CD4-positive, alpha-beta T cell (primary cell): ENCODE data around the gene CORO7. TPM values are rescaled to one million over a fixed set of nuclear protein-coding genes. Genes with fewer than 3 reads are reported as not detected.

Source experiments
- ATAC-seq: fragments of 200-7000 bp; cut with Tn5 transposase; one replicate; pipeline ENCODE4 v1.10.0; 2022; ENCODE audit warnings: mild to moderate bottlenecking; ENCODE audit not compliant: poor library complexity
- CTCF ChIA-PET: fragments of 350-600 bp; sonication (Branson Sonifier 250); formaldehyde crosslinking; loops from one replicate; lab custom pipeline; 2021; ENCODE audit warnings: antibody characterized with exemption, inconsistent platforms; lab: Charles Lee
- POLR2A ChIA-PET: fragments of 350-600 bp; sonication (Branson Sonifier 250); formaldehyde crosslinking; loops from one replicate; lab custom pipeline; 2021; ENCODE audit warnings: antibody characterized with exemption, inconsistent platforms; lab: Charles Lee
- DNase-seq, 14 experiments: peaks; one replicate each; pipeline ENCODE4 v3.0.0-alpha.2; 2013 to 2020; ENCODE audit warnings: mixed read lengths in 2 of 14
- H3K27ac ChIP-seq, 2 donors: one replicate each; pipeline versions ENCODE4 v1.5.1 to v1.7.0; 2013; ENCODE audit warnings: low read length in 2 of 2, low read depth in 1 of 2, mild to moderate bottlenecking in 1 of 2
- H3K27me3 ChIP-seq, 2 experiments: 1 replicate in 1 of 2; 2 replicates in 1 of 2; pipeline versions ENCODE4 v1.6.1 to v1.7.0; 2013; ENCODE audit warnings: low read length in 2 of 2, control low read depth in 1 of 2, mild to moderate bottlenecking in 1 of 2, moderate library complexity in 1 of 2; ENCODE audit not compliant: insufficient read depth in 2 of 2, control insufficient read depth in 1 of 2
- H3K36me3 ChIP-seq: one replicate; pipeline ENCODE4 v1.6.1; 2013; ENCODE audit warnings: low read length, control low read depth; ENCODE audit not compliant: insufficient read depth
- H3K4me1 ChIP-seq: one replicate; pipeline ENCODE4 v1.6.1; 2013; ENCODE audit warnings: low read length, control low read depth; ENCODE audit not compliant: insufficient read depth
- H3K4me3 ChIP-seq: one replicate; pipeline ENCODE4 v1.5.1; 2013; ENCODE audit warnings: mild to moderate bottlenecking, low read length, moderate library complexity
- H3K9me3 ChIP-seq, 2 experiments: 1 replicate in 1 of 2; 2 replicates in 1 of 2; pipeline versions ENCODE4 v1.6.1 to v1.7.0; 2013; ENCODE audit warnings: low read length in 2 of 2, mild to moderate bottlenecking in 2 of 2, control low read depth in 1 of 2, moderate library complexity in 1 of 2; ENCODE audit not compliant: control insufficient read depth in 1 of 2, insufficient read depth in 1 of 2
- H3K27ac Mint-ChIP-seq: one replicate; pipeline ENCODE4 v1.8.0; 2020; ENCODE audit warnings: mixed read lengths
- H3K27me3 Mint-ChIP-seq: one replicate; pipeline ENCODE4 v1.8.0; 2021; ENCODE audit warnings: mixed read lengths
- H3K36me3 Mint-ChIP-seq: one replicate; pipeline ENCODE4 v1.8.0; 2021; ENCODE audit warnings: low read depth, mixed read lengths
- H3K4me1 Mint-ChIP-seq: one replicate; pipeline ENCODE4 v1.8.0; 2021; ENCODE audit warnings: low read depth, mixed read lengths
- H3K4me3 Mint-ChIP-seq: one replicate; pipeline ENCODE4 v1.8.0; 2020; ENCODE audit warnings: mild to moderate bottlenecking, mixed read lengths
- H3K9me3 Mint-ChIP-seq: one replicate; pipeline ENCODE4 v1.8.0; 2020; ENCODE audit warnings: mixed read lengths
- CTCF ChIP-seq: fragments of 200-600 bp; IDR thresholded peaks from one replicate; pipeline ENCODE4 v1.8.0; 2022; ENCODE audit warnings: antibody characterized with exemption, mild to moderate bottlenecking
- intact Hi-C, 2 experiments: fragments of 100-400 bp; cut with DNase I in 1 of 2; cut with micrococcal nuclease in 1 of 2; formaldehyde crosslinking; loops; one replicate each; pipeline versions ENCODE4 v1.15.1 to v1.9.0; 2023 to 2025; cut with DNase I, micrococcal nuclease
- total RNA-seq, 174 experiments: library from RNA in 2 of 174; stranded (reverse) in 2 of 174; gene quantifications; one replicate each; pipeline ENCODE4 v1.2.3 and lab custom pipeline; 2021 to 2026

The CORO7 gene
- total RNA-seq, 2 experiments from 2014 or later: 801 to 805 TPM

DNA sequence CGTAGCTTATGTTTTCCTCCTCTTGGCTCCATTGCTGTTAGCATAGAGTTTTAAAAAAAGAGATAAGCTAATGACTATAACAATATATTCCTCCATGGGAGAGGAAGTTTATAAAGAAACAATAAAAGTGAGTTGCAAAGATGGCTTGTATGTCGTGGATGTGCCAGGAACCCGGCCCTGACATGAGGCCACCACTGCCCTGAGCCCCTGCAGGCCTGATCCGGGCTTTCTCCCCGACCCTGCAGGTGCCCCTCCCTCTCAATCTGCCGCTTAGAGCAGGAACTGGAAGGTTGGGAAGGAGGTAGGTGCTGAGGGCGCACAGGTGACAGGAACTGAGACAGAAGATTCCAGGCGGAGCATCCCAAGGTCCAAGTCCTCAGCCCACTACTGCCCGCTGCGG is 76.9 kb downstream of the CORO7 start:
- ATAC-seq (no peak), DNase-seq (no peak)
- ChIA-PET CTCF (no interaction called here), POLR2A (no interaction called here)
- no peak for TF ChIP-seq CTCF
- H3K27ac ChIP-seq: no peak overlapping the region
- H3K9me3 Mint-ChIP-seq: no peaks in the 10 kb centered on the region
- no peak overlapping the region for H3K4me3 Mint-ChIP-seq
- peaks cover 10% of the 10 kb centered on the region for H3K36me3 Mint-ChIP-seq
- peaks cover 37% of the 10 kb centered on the region for H3K36me3 ChIP-seq
- H3K4me1 Mint-ChIP-seq: no peaks in the 10 kb centered on the region
- no peaks in the 10 kb centered on the region for H3K27me3 Mint-ChIP-seq
- H3K9me3 ChIP-seq: no peaks in the 10 kb centered on the region
- intact Hi-C loops: no loop called here
- H3K27me3 ChIP-seq: no peaks in the 10 kb centered on the region
- peaks cover 13% of the 10 kb centered on the region for H3K4me1 ChIP-seq
- no peak overlapping the region for H3K27ac Mint-ChIP-seq
- H3K4me3 ChIP-seq: no peak overlapping the region

- peaks cover 37% of the 10 kb centered on the region for H3K36me3 ChIP-seq
- H3K9me3 Mint-ChIP-seq: no peaks in the 10 kb centered on the region
- ChIA-PET POLR2A (no interaction called here), CTCF (no interaction called here)
- no peak for TF ChIP-seq CTCF
- DNase-seq (no peak), ATAC-seq (no peak)
- no peak overlapping the region for H3K4me3 ChIP-seq
- H3K27me3 ChIP-seq: no peaks in the 10 kb centered on the region
- no peaks in the 10 kb centered on the region for H3K9me3 ChIP-seq
- peaks cover 13% of the 10 kb centered on the region for H3K4me1 ChIP-seq
- intact Hi-C loops: no loop called here
- no peaks in the 10 kb centered on the region for H3K27me3 Mint-ChIP-seq
- peaks cover 10% of the 10 kb centered on the region for H3K36me3 Mint-ChIP-seq
- H3K4me3 Mint-ChIP-seq: no peak overlapping the region
- H3K27ac ChIP-seq: no peak overlapping the region
- H3K4me1 Mint-ChIP-seq: no peaks in the 10 kb centered on the region
- H3K27ac Mint-ChIP-seq: no peak overlapping the region
Measured at GRCh38 chr16:4338712-4339299, 77.6 kb downstream of the CORO7 start.

DNA sequence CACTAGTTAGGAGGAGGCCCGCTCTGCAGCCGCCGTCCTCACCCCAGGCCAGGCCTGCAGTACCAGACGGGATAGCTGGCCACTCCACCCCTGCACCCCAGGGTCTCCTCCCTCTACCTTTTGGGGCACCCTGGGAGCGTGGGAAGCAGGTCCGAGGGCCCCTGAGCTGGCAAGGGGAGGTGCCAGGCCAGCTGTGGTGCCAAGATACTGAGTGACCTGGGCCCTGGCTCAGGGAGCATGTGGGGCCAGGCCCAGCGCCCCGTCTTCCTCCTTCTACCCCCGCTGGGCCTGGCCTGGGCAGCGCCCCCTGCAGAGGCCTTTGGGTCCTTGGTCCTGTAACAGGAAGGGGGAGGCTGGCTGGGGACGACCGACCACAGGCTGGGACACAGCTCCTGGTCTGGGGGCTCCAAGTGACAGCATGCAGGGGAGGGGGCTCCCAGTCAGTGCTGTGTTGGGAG is 78.2 kb downstream of the CORO7 start:
- no peak overlapping the region for H3K4me3 ChIP-seq
- DNase-seq: no peak
- no peak overlapping the region for H3K4me3 Mint-ChIP-seq
- CTCF ChIA-PET: no interaction called here
- peaks cover 8% of the 10 kb centered on the region for H3K4me1 ChIP-seq
- POLR2A ChIA-PET: no interaction called here
- peaks cover 10% of the 10 kb centered on the region for H3K36me3 Mint-ChIP-seq
- H3K27ac Mint-ChIP-seq: no peak overlapping the region
- no peak for TF ChIP-seq CTCF
- intact Hi-C loops: no loop called here
- H3K27me3 Mint-ChIP-seq: no peaks in the 10 kb centered on the region
- ATAC-seq: no peak
- no peaks in the 10 kb centered on the region for H3K9me3 Mint-ChIP-seq
- no peaks in the 10 kb centered on the region for H3K9me3 ChIP-seq
- no peak overlapping the region for H3K27ac ChIP-seq
- H3K36me3 ChIP-seq: peaks cover 36% of the 10 kb centered on the region
- no peaks in the 10 kb centered on the region for H3K4me1 Mint-ChIP-seq
- H3K27me3 ChIP-seq: no peaks in the 10 kb centered on the region
